Measurements from ENCODE around the gene ME3.

The ME3 gene

GRCh38 chr11:86673055-86673843, 833 bp upstream of the ME3 start:
- TF ChIP-seq YY1 (IDR thresholded peaks at IDR 0.05; ENCODE audit: low read depth), result no peak
- no peak for TF ChIP-seq EGR1 (IDR thresholded peaks at IDR 0.05)
- TF ChIP-seq FOXM1 (IDR thresholded peaks at IDR 0.05; ENCODE audit: borderline replicate concordance, low read depth), result no peak
- TF ChIP-seq TAF1 (IDR thresholded peaks at IDR 0.05; ENCODE audit: low read depth), result no peak
- no peak for TF ChIP-seq TCF12 (IDR thresholded peaks at IDR 0.05; ENCODE audit: low read depth)
- TF ChIP-seq CEBPB (IDR thresholded peaks at IDR 0.05), result no peak
- TF ChIP-seq TEAD4 (IDR thresholded peaks at IDR 0.05), result no peak
- no peak for TF ChIP-seq EP300 (IDR thresholded peaks at IDR 0.05; ENCODE audit: borderline replicate concordance)
- TF ChIP-seq MAX (IDR thresholded peaks at IDR 0.05), result no peak
- no peak for TF ChIP-seq CREB1 (IDR thresholded peaks at IDR 0.05; ENCODE audit: low read depth)
- no peak for TF ChIP-seq NFIC (IDR thresholded peaks at IDR 0.05)

GRCh38 chr11:86671531-86672006, 847 bp downstream of the ME3 start:
- TF ChIP-seq EP300 (IDR thresholded peaks at IDR 0.05; ENCODE audit: borderline replicate concordance), result no peak
- TF ChIP-seq ZBTB7A (IDR thresholded peaks at IDR 0.05; ENCODE audit: low read depth), result no peak
- TF ChIP-seq NFIC (IDR thresholded peaks at IDR 0.05), result no peak
- no peak for TF ChIP-seq TCF12 (IDR thresholded peaks at IDR 0.05; ENCODE audit: low read depth)
- TF ChIP-seq CEBPB (IDR thresholded peaks at IDR 0.05), result no peak
- no peak for TF ChIP-seq MAX (IDR thresholded peaks at IDR 0.05)
- TF ChIP-seq USF1 (IDR thresholded peaks at IDR 0.05), result no peak
- TF ChIP-seq EGR1 (IDR thresholded peaks at IDR 0.05), result no peak
- TF ChIP-seq RAD21 (IDR thresholded peaks at IDR 0.05; ENCODE audit: low read depth), result no peak
- TF ChIP-seq YY1 (IDR thresholded peaks at IDR 0.05; ENCODE audit: low read depth), result no peak
- TF ChIP-seq FOXM1 (IDR thresholded peaks at IDR 0.05; ENCODE audit: borderline replicate concordance, low read depth), result no peak
- TF ChIP-seq TEAD4 (IDR thresholded peaks at IDR 0.05), result no peak
- TF ChIP-seq REST (IDR thresholded peaks at IDR 0.05; ENCODE audit: low read depth), result no peak
- TF ChIP-seq CREB1 (IDR thresholded peaks at IDR 0.05; ENCODE audit: low read depth), result no peak

- TF ChIP-seq USF1 (IDR thresholded peaks at IDR 0.05) (no peak), TEAD4 (IDR thresholded peaks at IDR 0.05) (no peak), REST (IDR thresholded peaks at IDR 0.05; ENCODE audit: low read depth) (no peak), TCF12 (IDR thresholded peaks at IDR 0.05; ENCODE audit: low read depth) (no peak), TAF1 (IDR thresholded peaks at IDR 0.05; ENCODE audit: low read depth) (no peak), YY1 (IDR thresholded peaks at IDR 0.05; ENCODE audit: low read depth) (no peak), EP300 (IDR thresholded peaks at IDR 0.05; ENCODE audit: borderline replicate concordance) (no peak), EGR1 (IDR thresholded peaks at IDR 0.05) (no peak), CREB1 (IDR thresholded peaks at IDR 0.05; ENCODE audit: low read depth) (no peak), FOXM1 (IDR thresholded peaks at IDR 0.05; ENCODE audit: borderline replicate concordance, low read depth) (no peak), RAD21 (IDR thresholded peaks at IDR 0.05; ENCODE audit: low read depth) (no peak), NFIC (IDR thresholded peaks at IDR 0.05) (no peak)
Observed at GRCh38 chr11:86670911-86671310, 1.5 kb downstream of the ME3 start.

GRCh38 chr11:86670181-86670580, 2.2 kb downstream of the ME3 start:
- no peak for TF ChIP-seq TAF1 (IDR thresholded peaks at IDR 0.05; ENCODE audit: low read depth)
- TF ChIP-seq YY1 (IDR thresholded peaks at IDR 0.05; ENCODE audit: low read depth), result no peak
- no peak for TF ChIP-seq REST (IDR thresholded peaks at IDR 0.05; ENCODE audit: low read depth)
- TF ChIP-seq TEAD4 (IDR thresholded peaks at IDR 0.05), result no peak
- no peak for TF ChIP-seq CREB1 (IDR thresholded peaks at IDR 0.05; ENCODE audit: low read depth)
- no peak for TF ChIP-seq USF1 (IDR thresholded peaks at IDR 0.05)

Data from Ishikawa (cell line).